ENCODE data around the gene CLDN8. TPM values are rescaled to one million over a fixed set of nuclear protein-coding genes. Genes with fewer than 3 reads are reported as not detected.
A peak's percentile ranks its signal among the peaks of the same experiment; 100 is the strongest.

Gene CLDN8
- total and polyA plus RNA-seq, 10 of the 15 experiments (the other 5 are each of a cell fraction or from before 2014, with no cell fraction given) = not detected

GRCh38 chr21:30194701-30195299 is 21.1 kb downstream of the CLDN8 start:
- ChIA-PET SMC1A (ENCODE audit: uncharacterized antibody, unreplicated experiment) (no interaction called here), CTCF (interaction anchor here (1.0 to 5.8 kb wide), 2 partner anchors 8 to 151 kb away, joined by 3 to 21 read pairs; no protein-coding TSS in a partner anchor), POLR2A (no interaction called here), RAD21 (ENCODE audit: unreplicated experiment) (no interaction called here)
- no peaks in the 10 kb centered on the region for H3K79me2 ChIP-seq (ENCODE audit: control insufficient read depth, insufficient read depth, low read length)
- no peak for DNase-seq (ENCODE audit: low read depth, low spot score)
- H3K27ac ChIP-seq (ENCODE audit: control insufficient read depth, insufficient read depth) = no peak overlapping the region
- H3K27me3 ChIP-seq (replicated peaks in 1 of 2; ENCODE audit: control insufficient read depth in 2 of 2, insufficient read depth in 2 of 2, low read length in 1 of 2) = no peaks in the 10 kb centered on the region
- no peaks in the 10 kb centered on the region for H3K36me3 ChIP-seq (ENCODE audit: control insufficient read depth in 2 of 2, insufficient read depth in 2 of 2, low read length in 1 of 2)
- no peaks in the 10 kb centered on the region for H3K4me1 ChIP-seq (ENCODE audit: control insufficient read depth, insufficient read depth, low read length)
- FAIRE-seq = no peak
- H3K9me3 ChIP-seq (replicated peaks; ENCODE audit: control insufficient read depth, insufficient read depth, low read length) = no peaks in the 10 kb centered on the region
- 0% methylated on average over 2 of the region's 2 CpGs for WGBS (ENCODE audit: insufficient coverage, insufficient replicate concordance, low lambda C conversion rate, missing lambda C conversion rate)
- no peak overlapping the region for H3K4me2 ChIP-seq (ENCODE audit: control insufficient read depth, insufficient read depth)
- in situ Hi-C loops (cut with MboI) (no loop called here), intact Hi-C loops (cut with micrococcal nuclease; ENCODE audit: unreplicated experiment) (loop anchor here (5.0 kb wide), 1 partner anchor 147 kb away; no protein-coding TSS in a partner anchor)
- no peak overlapping the region for H2AFZ ChIP-seq (ENCODE audit: control insufficient read depth, low read depth, low read length)
- BruUV-seq (replicated peaks) = no TSS peak
- no peak overlapping the region for H3K4me3 ChIP-seq
- no peak for TF ChIP-seq ATF7 (IDR thresholded peaks at IDR 0.05; ENCODE audit: low read depth)
- TF ChIP-seq BCL11A (IDR thresholded peaks at IDR 0.05; ENCODE audit: low read depth, low read length) = no peak
- peak; percentile 15 to 34 (median 31); a peak in 3 of 6 replicates for TF ChIP-seq CTCF (IDR thresholded peaks at IDR 0.05 in 2 of 3, conservative IDR thresholded peaks at IDR 0.05 in 1 of 3; ENCODE audit: control insufficient read depth in 2 of 3, extremely low read depth in 1 of 3, insufficient read depth in 1 of 3, low read depth in 3 of 3, low read length in 3 of 3)
- no peak for TF ChIP-seq ZBTB40 (IDR thresholded peaks at IDR 0.05; ENCODE audit: borderline replicate concordance)
- TF ChIP-seq SMC3 (IDR thresholded peaks at IDR 0.05; ENCODE audit: borderline replicate concordance, low read length) = peak; percentile 12; the same call in 1 of the 2 replicates
- TF ChIP-seq BCL3 (IDR thresholded peaks at IDR 0.05; ENCODE audit: borderline replicate concordance, insufficient read depth, low read depth, low read length, poor library complexity, severe bottlenecking) = no peak
- TF ChIP-seq HCFC1 (IDR thresholded peaks at IDR 0.05; ENCODE audit: low read length) = no peak
- no peak for TF ChIP-seq ASH2L (IDR thresholded peaks at IDR 0.05; ENCODE audit: borderline replicate concordance, low read depth)
- peak; percentile 63; the same call in 2 of the 3 replicates for ATAC-seq
- no peaks in the 10 kb centered on the region for H4K20me1 ChIP-seq (ENCODE audit: control insufficient read depth, insufficient read depth)
- H3K9ac ChIP-seq (ENCODE audit: control insufficient read depth, insufficient read depth, low read length) = no peak overlapping the region
